ENCODE data around the gene HAUS6.
"Not testable (repeated sequence)": the region's sequence is repeated elsewhere in the genome, so short reads cannot be mapped to it uniquely, and the experiment has no call there.

HAUS6 gene

GRCh38 chr9:19116107-19116790, 13.5 kb upstream of the HAUS6 start:
- no peak for DNase-seq

- DNase-seq, result no peak
Measured at GRCh38 chr9:19114680-19115270, 12.1 kb upstream of the HAUS6 start.

DNA sequence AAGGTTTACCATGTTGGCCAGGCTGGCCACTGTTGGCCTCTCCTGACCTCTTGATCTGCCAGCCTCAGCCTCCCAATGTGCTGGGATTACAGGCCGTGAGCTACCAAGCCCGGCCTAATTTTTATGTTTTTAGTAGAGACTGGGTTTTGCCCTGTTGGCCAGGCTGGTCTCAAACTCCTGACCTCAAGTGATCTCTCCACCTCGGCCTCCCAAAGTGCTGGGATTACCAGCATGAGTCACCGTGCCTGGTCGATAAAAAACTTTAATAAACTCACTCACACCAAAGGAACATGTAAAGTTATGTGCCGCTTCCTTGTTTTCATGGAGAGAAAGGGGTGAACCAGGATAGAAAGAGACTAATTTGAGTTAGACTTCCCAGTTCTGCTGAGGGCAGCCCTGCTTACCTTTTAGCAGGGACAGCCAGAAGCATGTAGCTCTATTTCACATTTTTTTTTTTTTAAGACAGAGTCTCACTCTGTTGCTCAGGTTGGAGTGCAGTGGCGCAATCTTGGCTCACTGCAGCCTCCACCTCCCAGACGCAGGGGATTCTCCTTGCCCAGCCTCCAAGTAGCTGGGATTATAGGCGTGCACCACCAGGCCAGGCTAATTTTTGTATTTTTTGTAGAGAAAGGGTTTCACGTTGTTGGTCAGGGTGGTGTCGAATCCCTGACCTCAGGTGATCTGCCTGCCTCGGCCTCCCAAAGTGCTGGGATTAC, 11.4 kb upstream of the HAUS6 start:
- DNase-seq, result no peak

DNA sequence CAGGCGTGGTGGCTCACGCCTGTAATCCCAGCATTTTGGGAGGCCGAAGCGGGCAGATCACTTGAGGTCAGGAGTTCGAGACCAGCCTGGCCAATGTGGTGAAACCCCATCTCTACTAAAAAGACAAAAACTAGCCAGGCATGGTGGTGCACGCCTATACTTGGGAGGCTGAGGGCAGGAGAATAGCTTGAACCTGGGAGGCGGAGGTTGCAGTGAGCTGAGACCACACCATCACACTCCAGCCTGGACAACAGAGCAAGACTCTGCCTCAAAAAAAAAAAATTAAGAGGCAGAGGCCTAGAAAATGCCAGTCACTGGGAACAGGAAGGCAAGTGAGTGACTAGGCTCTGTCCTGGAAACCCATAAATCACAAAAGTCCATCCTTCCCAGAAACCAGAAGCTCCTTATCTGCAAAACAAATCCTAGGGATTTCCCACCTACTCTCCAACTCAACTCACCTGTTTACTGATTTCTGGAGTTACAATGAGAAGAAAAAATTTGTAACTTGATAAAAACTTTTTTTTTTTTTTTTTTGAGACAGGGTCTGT, 10.4 kb upstream of the HAUS6 start:
- DNase-seq, result not testable (repeated sequence)

GRCh38 chr9:19108038-19108437, 5.3 kb upstream of the HAUS6 start:
- DNase-seq, result no peak

DNA sequence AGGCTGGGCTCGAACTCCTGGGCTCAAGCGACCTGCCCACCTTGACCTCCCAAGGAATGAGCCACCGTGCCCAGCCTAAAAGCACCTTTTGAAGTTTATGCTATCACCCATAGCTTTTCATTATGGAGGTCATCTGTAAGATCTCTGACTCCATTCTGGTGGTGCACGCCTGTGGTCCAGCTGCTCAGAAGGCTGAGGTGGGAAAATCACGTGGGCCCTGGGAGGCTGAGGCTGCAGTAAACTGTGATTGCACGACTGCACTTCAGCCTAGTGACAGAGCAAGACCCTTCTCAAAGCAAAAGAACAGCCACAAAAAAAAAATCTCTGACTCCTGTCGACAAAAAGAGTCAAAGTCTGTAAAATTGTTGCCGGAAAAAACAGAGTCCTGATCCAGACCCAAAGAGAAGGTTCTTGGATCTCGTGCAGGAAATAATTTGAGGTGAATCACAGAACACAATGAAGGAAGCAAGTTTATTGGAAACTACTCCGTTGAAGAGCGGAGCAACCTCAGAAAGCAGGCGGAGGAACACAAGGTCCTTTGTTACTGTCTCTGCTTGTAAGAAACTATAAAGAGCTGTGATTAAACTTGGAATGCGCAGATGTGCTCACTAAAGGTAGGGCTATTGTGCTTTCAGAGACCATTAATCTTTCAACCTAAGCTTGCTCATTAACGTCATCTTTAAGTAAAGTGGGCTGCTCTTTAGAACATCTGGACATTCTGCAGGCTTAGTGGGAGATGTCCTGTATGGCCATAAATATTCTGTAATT, 2.0 kb upstream of the HAUS6 start:
- no peak for DNase-seq

DNA sequence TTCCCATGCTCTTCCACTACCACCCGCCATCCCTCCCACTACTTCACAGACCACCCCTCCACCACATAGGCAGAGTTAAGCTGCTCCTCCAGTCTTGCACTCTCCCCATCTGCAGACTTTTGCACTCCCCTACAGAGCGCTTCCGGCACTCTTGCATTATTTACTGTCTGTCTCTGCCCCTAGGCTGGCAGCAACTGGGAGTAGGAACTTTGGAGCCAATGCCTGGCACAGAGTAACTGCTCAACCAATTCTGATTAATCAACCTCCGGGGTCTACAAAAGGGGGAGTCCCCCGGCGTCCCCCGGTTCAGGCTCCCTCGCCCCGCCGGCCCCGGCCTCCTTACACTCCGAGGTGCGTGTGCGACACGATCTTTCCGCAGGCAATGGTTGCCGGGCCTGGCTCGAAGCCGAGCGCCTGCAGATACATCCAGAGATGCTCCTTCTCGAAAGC, 498 bp downstream of the HAUS6 start:
- no peak for DNase-seq

- DNase-seq, result no peak
Measured at GRCh38 chr9:19101203-19101602, 1.5 kb downstream of the HAUS6 start.

GRCh38 chr9:19097431-19097830, 5.3 kb downstream of the HAUS6 start:
- DNase-seq, result not testable (repeated sequence)

DNA sequence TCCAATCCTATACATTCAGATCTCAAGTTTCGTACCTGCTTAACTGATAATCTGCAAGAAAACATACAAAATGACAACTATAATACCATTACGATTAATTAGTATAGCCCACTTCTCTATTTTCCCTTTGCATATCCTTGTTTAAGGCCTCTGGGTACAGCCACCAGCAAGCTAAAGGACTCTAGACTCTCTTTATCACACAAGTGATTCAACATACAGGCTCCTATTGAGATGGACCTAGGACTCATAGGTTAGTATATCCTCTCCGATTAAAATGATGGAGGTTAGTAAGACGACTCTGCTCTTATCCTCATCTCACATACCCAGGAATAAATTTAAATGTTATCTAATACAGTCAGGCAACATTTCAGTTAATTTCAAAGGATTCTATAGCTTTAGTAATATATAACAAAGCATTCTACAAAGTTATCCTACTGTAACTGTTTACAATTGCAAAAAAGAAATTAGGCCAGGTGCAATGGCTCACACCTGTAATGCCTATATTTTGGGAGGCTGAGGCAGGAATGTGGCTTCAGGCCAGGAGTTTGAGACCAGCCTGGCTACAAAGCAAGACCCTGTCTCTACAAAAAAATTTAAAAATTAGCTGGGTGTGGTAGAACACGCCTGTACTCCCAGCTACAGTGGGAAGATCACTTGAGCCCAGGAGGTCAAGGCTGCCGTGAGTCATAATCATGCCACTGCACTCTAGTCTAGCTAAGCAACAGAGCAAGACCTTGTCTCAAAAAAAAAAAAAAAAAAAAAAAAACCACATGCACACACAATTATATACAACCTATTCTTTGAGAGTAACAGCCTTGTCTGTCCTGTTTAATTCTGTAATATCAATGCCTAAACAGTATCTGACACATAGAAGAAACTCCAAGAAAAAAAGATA, 15.4 kb downstream of the HAUS6 start:
- no peak for DNase-seq

DNA sequence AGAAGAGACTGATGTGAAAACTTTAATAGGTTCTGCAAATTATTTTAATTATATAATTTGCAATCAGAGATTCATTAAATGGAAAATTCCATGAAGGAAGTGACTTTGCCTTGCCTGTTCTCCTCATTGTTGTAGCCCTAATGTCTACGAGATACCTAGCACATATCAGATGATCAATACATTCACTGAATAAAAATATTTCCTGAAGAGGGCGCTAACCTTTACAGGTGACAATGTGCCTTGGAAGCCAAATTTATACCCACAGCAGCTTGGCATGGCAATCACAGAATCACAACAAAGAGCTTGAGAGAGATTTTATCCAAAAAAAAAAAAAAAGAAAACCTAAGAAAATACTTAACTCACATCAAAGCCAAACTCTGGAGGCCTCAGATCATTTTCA, 17.4 kb downstream of the HAUS6 start:
- peak; percentile 7 for DNase-seq

- no peak for DNase-seq
Measured at GRCh38 chr9:19074836-19075235, 27.9 kb downstream of the HAUS6 start.

GRCh38 chr9:19074229-19074628, 28.5 kb downstream of the HAUS6 start:
- no peak for DNase-seq

DNA sequence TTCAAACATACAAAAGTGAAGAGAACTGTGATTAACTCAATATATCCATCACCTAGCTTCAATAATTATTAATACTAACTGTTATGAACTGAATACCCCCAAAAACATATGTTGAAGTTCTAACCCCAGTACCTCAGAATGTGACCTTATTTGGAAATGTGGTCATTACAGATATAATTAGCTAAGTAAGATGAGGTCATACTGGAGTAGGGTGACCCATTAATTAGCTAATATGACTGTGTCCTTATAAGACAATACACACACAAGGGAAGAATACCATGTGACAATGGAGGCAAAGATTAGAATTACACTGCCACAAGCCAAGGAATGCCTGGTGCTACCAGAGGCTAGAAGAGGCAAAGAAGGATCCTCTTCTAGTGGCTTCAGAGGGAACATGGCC, 45.7 kb downstream of the HAUS6 start:
- no peak for DNase-seq

DNA sequence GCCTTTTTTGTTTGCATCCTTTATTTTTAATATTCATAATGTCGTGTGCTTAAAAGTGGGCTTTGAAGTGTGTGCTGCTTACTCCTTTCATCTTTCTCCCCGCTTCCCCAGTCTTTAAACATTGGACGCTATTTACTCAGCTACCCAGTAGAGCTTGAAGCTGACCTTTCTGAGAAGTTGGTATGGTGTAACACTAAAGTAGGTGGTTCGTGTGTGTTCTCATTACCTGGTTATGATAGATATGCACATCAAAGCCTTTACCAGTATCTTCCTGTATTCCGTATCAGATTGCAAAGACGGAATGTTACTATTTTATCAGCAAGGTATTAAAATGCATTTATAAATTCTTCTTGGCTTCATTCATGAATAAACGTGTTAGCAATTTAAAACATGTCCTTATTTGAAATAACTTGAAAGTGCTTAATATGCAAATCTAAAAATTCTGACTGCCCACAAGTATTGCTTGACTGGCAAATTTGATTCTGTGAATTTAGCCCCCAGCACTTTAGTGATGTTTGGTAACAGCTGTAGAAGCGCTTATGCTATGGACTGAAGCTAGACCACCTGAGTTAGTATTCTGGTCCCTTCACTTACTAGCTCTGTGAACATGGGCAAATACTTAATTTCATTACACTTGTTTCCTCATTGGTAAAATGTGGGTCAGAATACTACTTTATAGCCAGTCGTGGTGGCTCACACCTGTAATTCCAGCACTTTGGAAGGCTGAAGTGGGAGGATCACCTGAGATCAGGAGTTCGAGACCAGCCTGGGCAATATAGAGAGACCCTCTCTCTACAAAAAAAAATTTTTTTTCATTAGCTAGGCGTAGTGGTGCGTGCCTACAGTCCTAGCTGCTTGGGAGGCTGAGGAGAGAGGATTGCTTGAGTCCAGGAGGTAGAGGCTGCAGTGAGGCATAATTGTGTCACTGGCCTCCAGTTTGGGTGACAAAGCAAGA, 51.8 kb downstream of the HAUS6 start:
- DNase-seq, result peak; percentile 25

DNA sequence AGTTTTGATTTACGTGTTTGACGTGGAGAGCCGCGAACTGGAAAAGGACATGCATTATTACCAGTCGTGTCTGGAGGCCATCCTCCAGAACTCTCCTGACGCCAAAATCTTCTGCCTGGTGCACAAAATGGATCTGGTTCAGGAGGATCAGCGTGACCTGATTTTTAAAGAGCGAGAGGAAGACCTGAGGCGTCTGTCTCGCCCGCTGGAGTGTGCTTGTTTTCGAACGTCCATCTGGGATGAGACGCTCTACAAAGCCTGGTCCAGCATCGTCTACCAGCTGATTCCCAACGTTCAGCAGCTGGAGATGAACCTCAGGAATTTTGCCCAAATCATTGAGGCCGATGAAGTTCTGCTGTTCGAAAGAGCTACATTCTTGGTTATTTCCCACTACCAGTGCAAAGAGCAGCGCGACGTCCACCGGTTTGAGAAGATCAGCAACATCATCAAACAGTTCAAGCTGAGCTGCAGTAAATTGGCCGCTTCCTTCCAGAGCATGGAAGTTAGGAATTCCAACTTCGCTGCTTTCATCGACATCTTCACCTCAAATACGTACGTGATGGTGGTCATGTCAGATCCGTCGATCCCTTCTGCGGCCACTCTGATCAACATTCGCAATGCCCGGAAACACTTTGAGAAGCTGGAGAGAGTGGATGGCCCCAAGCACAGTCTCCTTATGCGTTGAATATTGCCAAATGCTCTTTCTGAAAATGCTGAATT, 52.6 kb downstream of the HAUS6 start:
- DNase-seq, result no peak

DNA sequence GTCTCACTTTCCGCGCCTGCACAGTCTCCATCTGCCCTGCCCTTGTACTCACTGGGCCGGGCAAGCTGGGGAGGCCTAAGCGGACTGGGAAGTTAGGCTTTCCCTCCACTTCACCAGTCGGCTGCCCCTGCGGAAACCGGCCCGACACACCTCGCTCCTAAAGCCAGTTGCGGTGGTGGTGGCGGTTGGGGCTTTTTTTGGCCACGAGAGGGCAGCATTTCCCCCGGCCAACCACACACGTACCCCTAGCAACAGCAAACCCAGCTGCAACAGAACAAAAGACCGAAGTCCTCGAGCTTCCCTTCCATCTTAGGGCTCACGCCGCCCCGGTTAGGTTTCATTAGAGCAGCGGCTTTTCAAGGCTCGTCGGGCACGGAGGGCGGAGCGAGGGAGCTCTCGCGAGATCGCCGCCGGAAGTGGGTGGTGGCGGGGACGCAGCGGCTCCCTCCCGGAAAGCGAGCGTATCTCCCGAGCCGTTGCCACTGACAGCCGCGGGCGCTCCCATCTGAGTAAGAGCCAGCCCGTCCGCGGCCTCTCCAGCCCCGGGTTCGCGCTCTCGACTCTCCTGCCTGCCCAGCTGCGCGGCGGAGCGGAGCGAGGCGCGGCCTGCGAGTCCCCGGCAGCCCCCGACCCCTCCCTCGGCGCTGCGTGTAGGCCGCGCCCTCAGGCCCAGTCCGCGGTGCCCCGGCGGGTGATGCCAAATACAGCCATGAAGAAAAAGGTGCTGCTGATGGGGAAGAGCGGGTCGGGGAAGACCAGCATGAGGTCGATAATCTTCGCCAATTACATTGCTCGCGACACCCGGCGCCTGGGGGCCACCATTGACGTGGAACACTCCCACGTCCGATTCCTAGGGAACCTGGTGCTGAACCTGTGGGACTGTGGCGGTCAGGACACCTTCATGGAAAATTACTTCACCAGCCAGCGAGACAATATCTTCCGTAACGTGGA, 53.5 kb downstream of the HAUS6 start, which contains the start of gene RRAGA:
TSS of gene RRAGA (plus strand) at position 462 of the 951 bp plus-strand sequence. CDS start at position 695, 233 bp downstream.
- DNase-seq, result peak; percentile 81

DNA sequence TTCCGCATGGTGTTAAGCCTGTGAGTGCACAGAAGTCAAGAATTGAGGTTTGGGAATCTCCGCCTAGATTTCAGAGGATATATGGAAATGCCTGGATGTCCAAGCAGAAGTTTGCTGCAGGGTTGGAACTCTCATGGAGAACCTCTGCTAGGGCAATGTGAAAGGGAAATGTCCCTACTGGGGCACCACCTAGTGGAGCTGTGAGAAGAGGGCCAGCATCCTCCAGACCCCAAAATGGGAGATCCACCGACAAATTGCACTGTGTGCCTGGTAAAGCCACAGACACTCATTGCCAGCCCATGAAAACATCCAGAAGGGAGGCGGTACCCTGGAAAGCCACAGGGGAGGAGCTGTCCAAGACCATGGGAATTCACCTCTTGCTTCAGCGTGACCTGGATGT, 66.1 kb downstream of the HAUS6 start:
- DNase-seq, result no peak

DNA sequence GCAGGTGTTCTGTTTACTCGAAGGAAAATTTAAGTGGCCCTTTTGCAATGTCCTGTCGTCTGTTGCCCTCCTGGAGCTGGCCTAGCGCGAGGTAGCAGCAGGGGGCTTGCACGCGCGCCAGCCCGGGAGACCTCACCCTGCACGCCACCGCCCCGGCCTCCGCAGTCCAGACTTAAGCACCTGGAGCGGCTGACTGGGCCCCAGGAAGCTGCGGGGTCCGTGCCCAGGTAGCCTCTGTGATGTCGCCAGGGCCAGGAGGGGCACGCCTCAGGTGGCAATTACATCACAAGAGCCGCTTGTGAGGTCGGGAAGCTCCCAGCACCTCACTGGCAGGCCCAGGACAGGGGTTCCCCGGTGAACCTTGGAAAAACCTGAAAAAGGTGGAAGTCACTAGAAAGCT, 69.7 kb downstream of the HAUS6 start, which contains the start of gene SAXO1:
TSS of gene SAXO1 (minus strand) at position 195 of the 400 bp plus-strand sequence. CDS start 301 bp downstream, outside the sequence.
- peak; percentile 33 for DNase-seq

Data from NCI-H510A treated with DMSO at 0.1 percent for 48 hours (cell line).